Gastroesophageal sphincter (tissue), 4 donors: Measurements from ENCODE around the gene GALNT10. TPM values are rescaled to one million over a fixed set of nuclear protein-coding genes. Genes with fewer than 3 reads are reported as not detected.

Source experiments
- ATAC-seq: fragments of 150-250 bp; one replicate; pipeline ENCODE4 v1.9.1; 2016; ENCODE audit warnings: mild to moderate bottlenecking, moderate library complexity
- H3K27ac ChIP-seq, 4 donors: fragments of 200-600 bp; sonication (generic) in 3 of 4; 1 replicate in 3 of 4; 2 replicates in 1 of 4; pipeline ENCODE4 v1.5.1; 2016 to 2019
- H3K27me3 ChIP-seq: fragments of 200-600 bp; sonication (generic); one replicate; pipeline ENCODE4 v1.5.1; 2019
- H3K36me3 ChIP-seq, 2 donors: fragments of 200-600 bp; sonication (generic); one replicate each; pipeline ENCODE4 v1.5.1; 2019; ENCODE audit warnings: control low read depth in 1 of 2
- H3K4me1 ChIP-seq, 3 donors: fragments of 200-600 bp; sonication (generic); 1 replicate in 2 of 3; 2 replicates in 1 of 3; pipeline ENCODE4 v1.5.1; 2016 to 2019; ENCODE audit warnings: control low read depth in 2 of 3
- H3K4me3 ChIP-seq, 2 donors: fragments of 200-600 bp; sonication (generic); one replicate each; pipeline ENCODE4 v1.5.1; 2019; ENCODE audit warnings: mild to moderate bottlenecking in 1 of 2, moderate library complexity in 1 of 2
- H3K9me3 ChIP-seq, 3 donors: fragments of 200-600 bp; sonication (generic); one replicate each; pipeline ENCODE4 v1.5.1; 2017 to 2019; ENCODE audit warnings: control low read depth in 2 of 3
- EP300 ChIP-seq: sonication (generic); formaldehyde crosslinking; IDR thresholded peaks from one replicate; pipeline ENCODE4 v1.6.1; 2017; ENCODE audit warnings: antibody characterized with exemption, mild to moderate bottlenecking
- POLR2A ChIP-seq, 2 donors: fragments of 450-650 bp; IDR thresholded peaks; one replicate each; pipeline ENCODE4 v1.6.1; 2017; ENCODE audit warnings: antibody characterized with exemption in 2 of 2, mild to moderate bottlenecking in 2 of 2, moderate library complexity in 1 of 2
- POLR2AphosphoS5 ChIP-seq: sonication (generic); formaldehyde crosslinking; IDR thresholded peaks from one replicate; pipeline ENCODE4 v1.6.1; 2017; ENCODE audit warnings: antibody characterized with exemption
- WGBS, 2 donors: methylation state at CpG; one replicate each; pipeline ENCODE4 v1.1.5; 2018; ENCODE audit warnings: low coverage in 1 of 2; 5-methylcytosine and 5-hydroxymethylcytosine counted together
- total RNA-seq, 4 donors: library from RNA; depleted of rRNA; stranded (reverse); fragments of >200 nt; gene quantifications; one replicate each; pipeline ENCODE4 v1.1.0, GENCODE V29; 2016
- TF ChIP-seq, protein P1 (sequence below), 4 experiments: fragments of 200-600 bp in 2 of 4; fragments of 450-650 bp in 2 of 4; sonication (generic) in 1 of 4; IDR thresholded peaks; one replicate each; pipeline ENCODE4 v1.5.1; 2017 to 2019; ENCODE audit warnings: antibody characterized with exemption in 4 of 4, mild to moderate bottlenecking in 2 of 4, moderate library complexity in 2 of 4

Gene GALNT10
- total RNA-seq, 4 donors from 2014 or later, result 19.1 to 49.1 (median 34.0) TPM

DNA sequence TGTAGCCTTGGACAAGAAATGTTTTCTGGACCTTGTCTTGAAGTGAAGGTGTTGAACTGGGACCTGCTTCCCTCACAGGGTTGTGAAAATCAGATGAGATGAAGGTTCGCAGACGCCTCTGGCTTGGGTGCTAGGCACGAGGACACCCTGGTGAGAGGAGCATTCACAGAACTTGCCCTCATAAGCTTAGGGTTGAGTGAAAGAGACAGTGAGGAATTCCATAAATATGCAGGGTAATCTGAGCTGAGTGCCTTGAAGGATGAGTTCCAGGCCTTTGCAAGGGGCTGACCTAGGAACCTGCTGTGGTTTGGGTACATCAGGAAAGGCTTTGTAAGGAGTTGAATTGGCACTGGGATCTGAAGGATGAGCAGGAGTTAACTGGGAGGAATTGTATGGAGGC, 179.6 kb downstream of the GALNT10 start:
- Histone ChIP-seq H3K4me3 (no peak overlapping the region), H3K27me3 (no peaks in the 10 kb centered on the region), H3K9me3 (no peaks in the 10 kb centered on the region), H3K4me1 (peaks cover 3 to 49% (median 29%) of the 10 kb centered on the region in 3 donors), H3K27ac (peak overlapping the region in 3 of 4 donors; percentile 1 to 55 (median 52)), H3K36me3 (no peaks in the 10 kb centered on the region)
- no peak for ATAC-seq
- TF ChIP-seq EP300, result no peak
- TF ChIP-seq, protein P1, sequence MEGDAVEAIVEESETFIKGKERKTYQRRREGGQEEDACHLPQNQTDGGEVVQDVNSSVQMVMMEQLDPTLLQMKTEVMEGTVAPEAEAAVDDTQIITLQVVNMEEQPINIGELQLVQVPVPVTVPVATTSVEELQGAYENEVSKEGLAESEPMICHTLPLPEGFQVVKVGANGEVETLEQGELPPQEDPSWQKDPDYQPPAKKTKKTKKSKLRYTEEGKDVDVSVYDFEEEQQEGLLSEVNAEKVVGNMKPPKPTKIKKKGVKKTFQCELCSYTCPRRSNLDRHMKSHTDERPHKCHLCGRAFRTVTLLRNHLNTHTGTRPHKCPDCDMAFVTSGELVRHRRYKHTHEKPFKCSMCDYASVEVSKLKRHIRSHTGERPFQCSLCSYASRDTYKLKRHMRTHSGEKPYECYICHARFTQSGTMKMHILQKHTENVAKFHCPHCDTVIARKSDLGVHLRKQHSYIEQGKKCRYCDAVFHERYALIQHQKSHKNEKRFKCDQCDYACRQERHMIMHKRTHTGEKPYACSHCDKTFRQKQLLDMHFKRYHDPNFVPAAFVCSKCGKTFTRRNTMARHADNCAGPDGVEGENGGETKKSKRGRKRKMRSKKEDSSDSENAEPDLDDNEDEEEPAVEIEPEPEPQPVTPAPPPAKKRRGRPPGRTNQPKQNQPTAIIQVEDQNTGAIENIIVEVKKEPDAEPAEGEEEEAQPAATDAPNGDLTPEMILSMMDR (IDR thresholded peaks at IDR 0.05), result no peak
- no peak for TF ChIP-seq POLR2AphosphoS5
- no peak for TF ChIP-seq POLR2A (IDR thresholded peaks at IDR 0.05)
- WGBS, 2 donors, result 89% methylated on average over 3 of the region's 3 CpGs; no CpG with 5 or more reads in 1 of the 2 donors

DNA sequence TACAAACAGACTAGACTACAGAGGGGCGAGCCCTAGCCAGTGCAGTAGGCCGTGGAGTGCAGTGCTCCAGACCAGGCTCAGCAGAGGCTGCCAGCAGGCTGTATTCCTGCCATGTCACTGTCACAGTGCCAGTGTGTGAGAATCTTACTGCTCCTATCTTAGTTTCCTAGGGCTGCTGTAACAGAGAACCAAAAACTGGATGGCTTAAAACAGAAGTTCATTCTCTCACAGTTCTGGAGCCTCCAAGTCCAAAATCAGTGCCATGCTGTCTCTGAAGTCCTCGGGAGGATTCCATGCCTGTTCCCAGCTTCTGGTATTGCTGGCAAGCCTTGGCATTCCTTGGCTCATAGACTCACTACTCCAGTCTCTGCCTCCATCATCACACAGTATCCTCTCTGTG, 180.3 kb downstream of the GALNT10 start:
- no peak for ATAC-seq
- 44 to 63% methylated on average over 1 to 3 of the region's 3 CpGs for WGBS, 2 donors
- peaks cover 3 to 42% (median 22%) of the 10 kb centered on the region in 3 donors for H3K4me1 ChIP-seq

DNA sequence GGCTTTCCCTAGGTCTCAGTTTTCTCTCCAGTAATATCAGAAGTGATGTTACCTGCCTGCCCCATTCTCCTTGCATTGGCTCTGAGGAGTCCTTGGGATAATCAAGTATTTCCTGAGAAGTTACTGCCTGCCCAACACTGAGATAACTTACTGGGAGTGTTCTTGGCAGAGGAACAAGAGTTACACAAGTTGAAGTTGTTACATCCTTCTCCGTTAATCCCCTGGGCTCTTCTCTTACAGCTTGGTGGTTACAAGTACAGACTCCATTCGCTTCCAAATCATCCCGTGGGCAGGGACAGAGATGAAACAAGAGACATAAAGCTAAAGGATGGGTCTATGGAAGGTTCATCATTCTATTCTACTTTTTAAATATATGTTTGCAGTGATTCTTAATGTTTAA, 181.2 kb downstream of the GALNT10 start:
- WGBS, 2 donors, result 28 to 61% methylated on average over 2 to 3 of the region's 3 CpGs
- no peak overlapping the region for H3K4me3 ChIP-seq
- H3K27ac ChIP-seq, result peak overlapping the region in 2 of 4 donors; percentile 35 to 52
- H3K4me1 ChIP-seq, result peaks cover 3 to 40% (median 22%) of the 10 kb centered on the region in 3 donors
- no peaks in the 10 kb centered on the region for H3K27me3 ChIP-seq
- H3K9me3 ChIP-seq, result no peaks in the 10 kb centered on the region
- TF ChIP-seq EP300, result no peak
- TF ChIP-seq POLR2AphosphoS5, result peak; percentile 48
- peak; percentile 65 for ATAC-seq
- peaks cover 0 to 11% of the 10 kb centered on the region in 2 donors for H3K36me3 ChIP-seq

More for the DNA sequence above, 180.3 kb downstream of the GALNT10 start:
- H3K36me3 ChIP-seq, result peaks cover 0 to 2% of the 10 kb centered on the region in 2 donors
- no peaks in the 10 kb centered on the region for H3K9me3 ChIP-seq
- TF ChIP-seq EP300 (no peak), POLR2A (IDR thresholded peaks at IDR 0.05) (no peak), POLR2AphosphoS5 (no peak)
- TF ChIP-seq, protein P1 (IDR thresholded peaks at IDR 0.05), result no peak
- H3K4me3 ChIP-seq, result no peak overlapping the region
- no peaks in the 10 kb centered on the region for H3K27me3 ChIP-seq
- H3K27ac ChIP-seq, result peak overlapping the region in 3 of 4 donors; percentile 35 to 55 (median 52)

DNA sequence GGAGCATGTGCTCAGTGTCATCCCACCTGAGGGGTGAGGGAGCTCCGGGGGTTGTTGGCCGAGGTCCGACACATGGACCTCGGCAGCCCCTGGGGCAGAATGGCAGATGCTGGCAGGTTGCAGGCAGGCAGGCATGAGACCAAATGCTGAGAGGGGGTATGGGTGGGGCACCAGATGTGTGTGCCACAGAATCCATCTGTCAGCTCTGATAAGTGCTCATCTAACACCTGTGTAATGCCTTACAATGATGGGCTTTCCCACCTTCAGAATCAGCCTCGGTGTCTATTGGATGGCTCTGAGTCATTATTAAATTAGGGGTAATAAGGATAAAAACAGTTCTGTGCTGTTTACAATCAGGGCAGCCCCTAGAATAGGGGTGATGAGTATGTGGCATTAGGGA, 182.1 kb downstream of the GALNT10 start:
- 96% methylated on average over 4 of the region's 5 CpGs; no CpG with 5 or more reads in 1 of the 2 donors for WGBS, 2 donors
- Histone ChIP-seq H3K4me3 (no peak overlapping the region), H3K9me3 (no peaks in the 10 kb centered on the region), H3K36me3 (peaks cover 0 to 21% of the 10 kb centered on the region in 2 donors), H3K27ac (no peak overlapping the region), H3K27me3 (no peaks in the 10 kb centered on the region), H3K4me1 (peaks cover 3 to 35% (median 16%) of the 10 kb centered on the region in 3 donors)
- ATAC-seq, result no peak
- no peak for TF ChIP-seq POLR2AphosphoS5
- TF ChIP-seq, protein P1 (IDR thresholded peaks at IDR 0.05), result no peak
- TF ChIP-seq EP300, result no peak
- TF ChIP-seq POLR2A (IDR thresholded peaks at IDR 0.05), result no peak

DNA sequence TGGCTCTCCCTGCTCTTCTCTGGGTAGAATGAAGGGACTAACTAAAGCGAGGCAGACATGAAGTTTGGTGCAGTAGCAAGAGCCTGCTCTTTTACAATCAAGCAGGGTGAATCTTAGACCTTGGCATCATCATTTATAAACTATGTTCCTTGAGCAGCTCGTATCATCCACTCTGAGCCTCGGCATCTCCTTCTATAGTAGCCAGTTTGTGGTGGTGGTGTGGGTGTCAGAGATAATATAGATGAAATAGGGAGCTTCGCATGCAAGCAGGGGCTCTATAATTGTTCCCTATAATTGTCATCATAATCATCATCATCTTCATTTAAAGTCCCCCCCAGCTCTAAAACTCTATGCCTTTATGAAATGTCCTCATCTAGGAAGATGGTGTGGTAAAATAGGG, 182.8 kb downstream of the GALNT10 start:
- Histone ChIP-seq H3K4me3 (no peak overlapping the region), H3K9me3 (no peaks in the 10 kb centered on the region), H3K36me3 (peaks cover 0 to 27% of the 10 kb centered on the region in 2 donors), H3K27ac (peak overlapping the region in 1 of 4 donors; percentile 11), H3K27me3 (no peaks in the 10 kb centered on the region), H3K4me1 (peaks cover under 1 to 29% (median 11%) of the 10 kb centered on the region in 3 donors)
- no peak for TF ChIP-seq EP300
- TF ChIP-seq, protein P1 (IDR thresholded peaks at IDR 0.05), result no peak
- no peak for TF ChIP-seq POLR2AphosphoS5
- no peak for TF ChIP-seq POLR2A (IDR thresholded peaks at IDR 0.05)
- ATAC-seq, result no peak
- WGBS, 2 donors, result 100% methylated on average over 1 to 4 of the region's 4 CpGs
